Sigmoid colon (tissue), 7 donors: ENCODE data around the gene RNF123. TPM values are rescaled to one million over a fixed set of nuclear protein-coding genes. Genes with fewer than 3 reads are reported as not detected.

Source experiments
- DNase-seq: peaks from one replicate; pipeline ENCODE4 v3.0.0-alpha.2; 2019
- H3K27ac ChIP-seq, 4 donors: fragments of 200-600 bp; sonication (generic); one replicate each; pipeline ENCODE4 v1.5.1; 2016 to 2019; ENCODE audit warnings: mild to moderate bottlenecking in 1 of 4
- H3K27me3 ChIP-seq, 3 donors: fragments of 200-600 bp; sonication (generic); one replicate each; pipeline ENCODE4 v1.5.1; 2019; ENCODE audit warnings: mild to moderate bottlenecking in 1 of 3
- H3K36me3 ChIP-seq, 4 donors: fragments of 200-600 bp; sonication (generic); one replicate each; pipeline ENCODE4 v1.5.1; 2016 to 2019
- H3K4me1 ChIP-seq, 4 donors: fragments of 200-600 bp; sonication (generic); one replicate each; pipeline ENCODE4 v1.5.1; 2017 to 2019
- H3K4me3 ChIP-seq, 4 donors: fragments of 200-600 bp; sonication (generic); one replicate each; pipeline ENCODE4 v1.5.1; 2017 to 2019; ENCODE audit warnings: mild to moderate bottlenecking in 2 of 4, moderate library complexity in 1 of 4
- H3K9me3 ChIP-seq, 4 donors: fragments of 200-600 bp in 3 of 4; sonication (generic) in 3 of 4; one replicate each; pipeline versions ENCODE4 v1.5.1 to v1.6.1; 2013 to 2019
- CTCF ChIP-seq, 4 experiments: fragments of 450-650 bp in 3 of 4; fragments of 200-600 bp in 1 of 4; IDR thresholded peaks; one replicate each; pipeline ENCODE4 v1.5.1; 2016 to 2019; ENCODE audit warnings: antibody characterized with exemption in 4 of 4, mild to moderate bottlenecking in 3 of 4, moderate library complexity in 2 of 4
- EP300 ChIP-seq, 4 donors: sonication (generic); formaldehyde crosslinking; IDR thresholded peaks; one replicate each; pipeline ENCODE4 v1.6.1; 2017; ENCODE audit warnings: antibody characterized with exemption in 4 of 4
- POLR2A ChIP-seq, 2 donors: fragments of 450-650 bp; IDR thresholded peaks; one replicate each; pipeline ENCODE4 v1.6.1; 2016; ENCODE audit warnings: antibody characterized with exemption in 2 of 2, mild to moderate bottlenecking in 2 of 2, moderate library complexity in 2 of 2
- POLR2AphosphoS5 ChIP-seq, 4 donors: sonication (generic); formaldehyde crosslinking; IDR thresholded peaks; one replicate each; pipeline ENCODE4 v1.6.1; 2017; ENCODE audit warnings: antibody characterized with exemption in 4 of 4
- WGBS, 2 donors: extraction: QIAGEN DNeasy Blood & Tissue Kit; methylation state at CpG; one replicate each; pipeline ENCODE4 v1.1.7; 2013; 5-methylcytosine and 5-hydroxymethylcytosine counted together
- intact Hi-C: fragments of 100-400 bp; cut with DNase I; formaldehyde crosslinking; loops from one replicate; pipeline ENCODE4 v1.15.1; 2023
- polyA plus RNA-seq, 3 donors: library from polyadenylated mRNA; stranded (reverse); fragments of 200-250 nt; gene quantifications; one replicate each; pipeline ENCODE4 v1.2.3, GENCODE V29; 2013
- total RNA-seq, 4 donors: library from RNA; depleted of rRNA; stranded (reverse); fragments of >200 nt; gene quantifications; one replicate each; pipeline ENCODE4 v1.1.0, GENCODE V29; 2016
- donor health status: healthy with polysubstance abuse.
- donor health status: Bipolar disorder and iron deficiency.
- donor health status: healthy.

RNF123 gene
- total and polyA plus RNA-seq, 7 donors, result 12.5 to 29.4 (median 17.1) TPM

- no peak for TF ChIP-seq EP300 (IDR thresholded peaks at IDR 0.05)
- TF ChIP-seq CTCF (IDR thresholded peaks at IDR 0.05), result no peak
- TF ChIP-seq POLR2A (IDR thresholded peaks at IDR 0.05), result peak; percentile 43 to 76
- TF ChIP-seq POLR2AphosphoS5 (IDR thresholded peaks at IDR 0.05), result peak; percentile 69 to 93 (median 84)
- Histone ChIP-seq H3K36me3 (peaks cover 5 to 34% (median 30%) of the 10 kb centered on the region in 4 donors), H3K9me3 (no peaks in the 10 kb centered on the region), H3K4me1 (peaks cover 0 to 21% (median 20%) of the 10 kb centered on the region in 4 donors), H3K4me3 (peak within 1 kb of the TSS; percentile 83 to 94 (median 90)), H3K27me3 (peaks cover 0 to 4% (median 1%) of the 10 kb centered on the region in 3 donors), H3K27ac (peak within 1 kb of the TSS; percentile 87 to 95 (median 88))
- 1% methylated on average over 71 of the region's 71 CpGs for WGBS, 2 donors
- intact Hi-C loops, result loop anchor here (5.0 kb wide), 1 partner anchor 247 kb away; the partner anchor contains the start of gene NICN1
- DNase-seq, result peak; percentile 98
Observed at GRCh38 chr3:49673715-49674496, 15.5 kb upstream of the RNF123 start, which contains the start of gene APEH. TSS of gene APEH (plus strand) at chr3:49674351. CDS start at chr3:49674402, 51 bp downstream.

GRCh38 chr3:49674497-49674983 is 14.8 kb upstream of the RNF123 start:
- TF ChIP-seq CTCF (IDR thresholded peaks at IDR 0.05) (no peak), POLR2AphosphoS5 (IDR thresholded peaks at IDR 0.05) (no peak), POLR2A (IDR thresholded peaks at IDR 0.05) (no peak), EP300 (IDR thresholded peaks at IDR 0.05) (no peak)
- intact Hi-C loops, result loop anchor here (5.0 kb wide), 1 partner anchor 247 kb away; the partner anchor contains the start of gene NICN1
- Histone ChIP-seq H3K4me3 (peak overlapping the region; percentile 83 to 94 (median 90)), H3K27ac (peak overlapping the region; percentile 87 to 95 (median 88)), H3K9me3 (no peaks in the 10 kb centered on the region), H3K27me3 (no peaks in the 10 kb centered on the region), H3K36me3 (peaks cover 12 to 41% (median 36%) of the 10 kb centered on the region in 4 donors), H3K4me1 (peaks cover 0 to 21% (median 20%) of the 10 kb centered on the region in 4 donors)
- DNase-seq, result peak; percentile 75
- WGBS, 2 donors, result 3 to 4% methylated on average over 34 of the region's 34 CpGs

- 96% methylated on average over 11 of the region's 11 CpGs for WGBS, 2 donors
- H3K9me3 ChIP-seq, result no peaks in the 10 kb centered on the region
- intact Hi-C loops, result no loop called here
- no peak overlapping the region for H3K4me3 ChIP-seq
- no peak for DNase-seq
- no peaks in the 10 kb centered on the region for H3K27me3 ChIP-seq
- H3K36me3 ChIP-seq, result peaks cover 25 to 54% (median 46%) of the 10 kb centered on the region in 4 donors
- H3K4me1 ChIP-seq, result peaks cover 0 to 21% (median 20%) of the 10 kb centered on the region in 4 donors
- no peak for TF ChIP-seq EP300 (IDR thresholded peaks at IDR 0.05)
- TF ChIP-seq POLR2A (IDR thresholded peaks at IDR 0.05), result no peak
- TF ChIP-seq CTCF (IDR thresholded peaks at IDR 0.05), result no peak
- TF ChIP-seq POLR2AphosphoS5 (IDR thresholded peaks at IDR 0.05), result no peak
- no peak overlapping the region for H3K27ac ChIP-seq
Observed at GRCh38 chr3:49675912-49676311, 13.4 kb upstream of the RNF123 start.

- Histone ChIP-seq H3K36me3 (peaks cover 35 to 90% (median 70%) of the 10 kb centered on the region in 4 donors), H3K27me3 (peaks cover 0 to 3% (median 0%) of the 10 kb centered on the region in 3 donors), H3K4me1 (peaks cover 0 to 2% (median under 1%) of the 10 kb centered on the region in 4 donors), H3K27ac (no peak overlapping the region), H3K9me3 (no peaks in the 10 kb centered on the region), H3K4me3 (no peak overlapping the region)
- no peak for DNase-seq
- intact Hi-C loops, result no loop called here
- 88 to 94% methylated on average over 7 of the region's 7 CpGs for WGBS, 2 donors
- no peak for TF ChIP-seq POLR2AphosphoS5 (IDR thresholded peaks at IDR 0.05)
- no peak for TF ChIP-seq EP300 (IDR thresholded peaks at IDR 0.05)
- no peak for TF ChIP-seq CTCF (IDR thresholded peaks at IDR 0.05)
- TF ChIP-seq POLR2A (IDR thresholded peaks at IDR 0.05), result no peak
Observed at GRCh38 chr3:49680493-49681231, 8.7 kb upstream of the RNF123 start.
